A549 (cell line): ENCODE measurements around the gene LDLRAD4.

ENCODE experiments used
- BHLHE40 ChIP-seq: IDR thresholded peaks from 2 replicates; pipeline ENCODE4 v1.6.1; 2012; ENCODE audit warnings: low read depth, low read length, inconsistent platforms
- CHD4 ChIP-seq: fragments of 200-600 bp; sonication (generic); IDR thresholded peaks from 2 replicates; pipeline ENCODE4 v1.6.1; 2016; ENCODE audit warnings: antibody characterized with exemption, mild to moderate bottlenecking, borderline replicate concordance
- EHF ChIP-seq: fragments of 250-450 bp; sonication (Bioruptor Pico); IDR thresholded peaks from 2 replicates; pipeline ENCODE4 v1.5.0; 2020; ENCODE audit warnings: mild to moderate bottlenecking
- EP300 ChIP-seq, 2 experiments: fragments of >200 bp; sonication (Bioruptor Twin); formaldehyde crosslinking; IDR thresholded peaks; 2 replicates in 1 of 2; 3 replicates in 1 of 2; pipeline ENCODE4 v1.6.1; 2016 to 2017
- ESRRA ChIP-seq: fragments of 150-350 bp; IDR thresholded peaks from 2 replicates; pipeline ENCODE4 v1.6.1; 2014; ENCODE audit warnings: mild to moderate bottlenecking, low read length, borderline replicate concordance
- HOXA7 ChIP-seq: fragments of 250-450 bp; sonication (Bioruptor Pico); IDR thresholded peaks from 2 replicates; pipeline ENCODE4 v1.5.0; 2020; ENCODE audit warnings: mild to moderate bottlenecking, moderate library complexity
- JUN ChIP-seq, 2 experiments: fragments of >200 bp; sonication (Bioruptor Twin); formaldehyde crosslinking; IDR thresholded peaks; 2 replicates in 1 of 2; 3 replicates in 1 of 2; pipeline ENCODE4 v1.6.1; 2016 to 2017
- MAZ ChIP-seq: fragments of 150-350 bp; IDR thresholded peaks from 2 replicates; pipeline ENCODE4 v1.6.1; 2014; ENCODE audit warnings: antibody characterized with exemption, low read depth, low read length, borderline replicate concordance
- MYC ChIP-seq: IDR thresholded peaks from 2 replicates; pipeline ENCODE4 v1.6.1; 2012; ENCODE audit warnings: mild to moderate bottlenecking, inconsistent platforms, low read length, improper control_type of control experiment, borderline replicate concordance
- PHF8 ChIP-seq: fragments of 200-600 bp; sonication (generic); IDR thresholded peaks from 2 replicates; pipeline ENCODE4 v1.6.1; 2016; ENCODE audit warnings: low read depth, mild to moderate bottlenecking, antibody characterized with exemption, moderate library complexity, borderline replicate concordance
- POLR2A ChIP-seq: IDR thresholded peaks from 2 replicates; pipeline ENCODE4 v1.6.1; 2012; ENCODE audit warnings: mild to moderate bottlenecking, low read length
- ZSCAN20 ChIP-seq: fragments of 250-450 bp; sonication (Bioruptor Pico); IDR thresholded peaks from 2 replicates; pipeline ENCODE4 v1.8.0; 2022; ENCODE audit warnings: mild to moderate bottlenecking, moderate library complexity
- TF ChIP-seq, protein P1 (sequence below): IDR thresholded peaks from 2 replicates; pipeline ENCODE4 v1.6.1; 2012
- TF ChIP-seq, protein P2 (sequence below): fragments of >200 bp; sonication (Bioruptor Twin); formaldehyde crosslinking; IDR thresholded peaks from 3 replicates; pipeline ENCODE4 v1.5.1; 2016

DNA sequence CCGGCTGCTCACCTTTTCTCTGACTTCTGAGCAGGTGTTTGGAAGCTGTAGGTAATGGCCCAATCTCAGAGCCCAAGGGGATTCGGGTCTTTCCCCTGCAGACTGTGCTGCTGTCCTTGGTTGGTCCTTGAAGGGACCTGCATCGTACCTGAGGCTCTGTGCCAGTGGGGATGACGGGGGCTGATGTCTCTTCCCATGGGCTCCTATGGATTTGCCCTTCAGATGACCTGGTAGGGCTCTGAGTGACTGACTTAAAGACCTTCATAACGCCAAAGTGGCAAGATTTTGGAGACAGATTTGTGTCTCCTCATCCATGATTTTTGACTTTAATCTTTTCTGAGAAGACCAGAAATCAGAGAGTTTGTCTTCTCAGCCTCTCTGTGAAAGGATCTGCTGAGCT is 341.7 kb downstream of the LDLRAD4 start:
- TF ChIP-seq EP300 (IDR thresholded peaks at IDR 0.05), result no peak
- TF ChIP-seq, protein P1, sequence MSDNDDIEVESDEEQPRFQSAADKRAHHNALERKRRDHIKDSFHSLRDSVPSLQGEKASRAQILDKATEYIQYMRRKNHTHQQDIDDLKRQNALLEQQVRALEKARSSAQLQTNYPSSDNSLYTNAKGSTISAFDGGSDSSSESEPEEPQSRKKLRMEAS, result no peak
- TF ChIP-seq POLR2A, result no peak
- TF ChIP-seq, protein P2, sequence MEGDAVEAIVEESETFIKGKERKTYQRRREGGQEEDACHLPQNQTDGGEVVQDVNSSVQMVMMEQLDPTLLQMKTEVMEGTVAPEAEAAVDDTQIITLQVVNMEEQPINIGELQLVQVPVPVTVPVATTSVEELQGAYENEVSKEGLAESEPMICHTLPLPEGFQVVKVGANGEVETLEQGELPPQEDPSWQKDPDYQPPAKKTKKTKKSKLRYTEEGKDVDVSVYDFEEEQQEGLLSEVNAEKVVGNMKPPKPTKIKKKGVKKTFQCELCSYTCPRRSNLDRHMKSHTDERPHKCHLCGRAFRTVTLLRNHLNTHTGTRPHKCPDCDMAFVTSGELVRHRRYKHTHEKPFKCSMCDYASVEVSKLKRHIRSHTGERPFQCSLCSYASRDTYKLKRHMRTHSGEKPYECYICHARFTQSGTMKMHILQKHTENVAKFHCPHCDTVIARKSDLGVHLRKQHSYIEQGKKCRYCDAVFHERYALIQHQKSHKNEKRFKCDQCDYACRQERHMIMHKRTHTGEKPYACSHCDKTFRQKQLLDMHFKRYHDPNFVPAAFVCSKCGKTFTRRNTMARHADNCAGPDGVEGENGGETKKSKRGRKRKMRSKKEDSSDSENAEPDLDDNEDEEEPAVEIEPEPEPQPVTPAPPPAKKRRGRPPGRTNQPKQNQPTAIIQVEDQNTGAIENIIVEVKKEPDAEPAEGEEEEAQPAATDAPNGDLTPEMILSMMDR, result no peak
- no peak for TF ChIP-seq CHD4
- no peak for TF ChIP-seq JUN (IDR thresholded peaks at IDR 0.05)
- no peak for TF ChIP-seq PHF8
- no peak for TF ChIP-seq BHLHE40
- TF ChIP-seq ZSCAN20 (CRISPR knock-in tag), result no peak
- no peak for TF ChIP-seq MYC
- no peak for TF ChIP-seq ESRRA
- TF ChIP-seq EHF (CRISPR knock-in tag), result no peak
- TF ChIP-seq HOXA7 (CRISPR knock-in tag), result no peak
- no peak for TF ChIP-seq MAZ
